Vagina (tissue), 2 donors: Measurements from ENCODE around the gene SLC7A9. TPM values are rescaled to one million over a fixed set of nuclear protein-coding genes. Genes with fewer than 3 reads are reported as not detected.

Experiments
- DNase-seq, 2 donors: peaks; one replicate each; pipeline ENCODE4 v3.0.0-alpha.2; 2017; ENCODE audit errors: extremely low spot score in 2 of 2
- H3K27ac ChIP-seq: fragments of 200-600 bp; sonication (generic); one replicate; pipeline ENCODE4 v1.5.1; 2019
- H3K27me3 ChIP-seq: fragments of 200-600 bp; sonication (generic); one replicate; pipeline ENCODE4 v1.5.1; 2019
- H3K36me3 ChIP-seq, 2 donors: fragments of 200-600 bp; sonication (generic); one replicate each; pipeline ENCODE4 v1.5.1; 2017 to 2019
- H3K4me1 ChIP-seq: fragments of 200-600 bp; sonication (generic); one replicate; pipeline ENCODE4 v1.5.1; 2019
- H3K4me3 ChIP-seq, 2 donors: fragments of 200-600 bp; sonication (generic); 1 replicate in 1 of 2; 2 replicates in 1 of 2; pipeline ENCODE4 v1.5.1; 2016 to 2019
- H3K9me3 ChIP-seq: fragments of 200-600 bp; sonication (generic); one replicate; pipeline ENCODE4 v1.5.1; 2019
- CTCF ChIP-seq, 3 experiments: fragments of 450-650 bp in 2 of 3; fragments of 200-600 bp in 1 of 3; sonication (generic) in 1 of 3; IDR thresholded peaks; one replicate each; pipeline ENCODE4 v1.5.1; 2017 to 2019; ENCODE audit warnings: antibody characterized with exemption in 3 of 3, mild to moderate bottlenecking in 2 of 3, moderate library complexity in 2 of 3
- POLR2A ChIP-seq, 2 donors: fragments of 450-650 bp; IDR thresholded peaks; one replicate each; pipeline ENCODE4 v1.6.1; 2017; ENCODE audit warnings: antibody characterized with exemption in 2 of 2, mild to moderate bottlenecking in 2 of 2, moderate library complexity in 2 of 2
- POLR2AphosphoS5 ChIP-seq, 2 donors: sonication (generic); formaldehyde crosslinking; IDR thresholded peaks; one replicate each; pipeline ENCODE4 v1.9.0; 2017; ENCODE audit warnings: antibody characterized with exemption in 2 of 2, mild to moderate bottlenecking in 2 of 2, low read depth in 1 of 2; ENCODE audit not compliant: insufficient read depth in 1 of 2
- intact Hi-C: fragments of 100-400 bp; cut with DNase I; formaldehyde crosslinking; loops from one replicate; pipeline ENCODE4 v1.15.1; 2023
- total RNA-seq: library from RNA; depleted of rRNA; stranded (reverse); fragments of >200 nt; gene quantifications from one replicate; pipeline ENCODE4 v1.2.3, GENCODE V29; 2016

SLC7A9 gene
- total RNA-seq, 1 donor from 2014 or later = not detected

- Histone ChIP-seq H3K4me1 (no peaks in the 10 kb centered on the region), H3K27ac (no peak overlapping the region), H3K36me3 (no peaks in the 10 kb centered on the region), H3K27me3 (no peaks in the 10 kb centered on the region), H3K4me3 (no peak overlapping the region), H3K9me3 (no peaks in the 10 kb centered on the region)
- no peak for TF ChIP-seq POLR2A (IDR thresholded peaks at IDR 0.05)
- no peak for TF ChIP-seq CTCF (IDR thresholded peaks at IDR 0.05)
- no peak for TF ChIP-seq POLR2AphosphoS5 (IDR thresholded peaks at IDR 0.05; ENCODE audit: insufficient read depth in 1 of 2, low read depth in 1 of 2)
- intact Hi-C loops = no loop called here
- DNase-seq = no peak
Observed at GRCh38 chr19:32809754-32810153, 59.8 kb downstream of the SLC7A9 start.

GRCh38 chr19:32809254-32809653, 60.3 kb downstream of the SLC7A9 start:
- DNase-seq = no peak
- TF ChIP-seq POLR2AphosphoS5 (IDR thresholded peaks at IDR 0.05; ENCODE audit: insufficient read depth in 1 of 2, low read depth in 1 of 2) (no peak), POLR2A (IDR thresholded peaks at IDR 0.05) (no peak), CTCF (IDR thresholded peaks at IDR 0.05) (no peak)
- Histone ChIP-seq H3K27me3 (no peaks in the 10 kb centered on the region), H3K4me3 (no peak overlapping the region), H3K4me1 (no peaks in the 10 kb centered on the region), H3K27ac (no peak overlapping the region), H3K9me3 (no peaks in the 10 kb centered on the region), H3K36me3 (no peaks in the 10 kb centered on the region)
- intact Hi-C loops = no loop called here

GRCh38 chr19:32808236-32808635, 61.3 kb downstream of the SLC7A9 start:
- H3K4me3 ChIP-seq = no peak overlapping the region
- no peaks in the 10 kb centered on the region for H3K4me1 ChIP-seq
- no peaks in the 10 kb centered on the region for H3K36me3 ChIP-seq
- H3K27ac ChIP-seq = no peak overlapping the region
- TF ChIP-seq POLR2AphosphoS5 (IDR thresholded peaks at IDR 0.05; ENCODE audit: insufficient read depth in 1 of 2, low read depth in 1 of 2) = no peak
- TF ChIP-seq CTCF (IDR thresholded peaks at IDR 0.05) = no peak
- TF ChIP-seq POLR2A (IDR thresholded peaks at IDR 0.05) = no peak
- DNase-seq = no peak
- no peaks in the 10 kb centered on the region for H3K27me3 ChIP-seq
- H3K9me3 ChIP-seq = no peaks in the 10 kb centered on the region
- intact Hi-C loops = no loop called here

- Histone ChIP-seq H3K36me3 (no peaks in the 10 kb centered on the region), H3K4me1 (no peaks in the 10 kb centered on the region), H3K4me3 (no peak overlapping the region), H3K27ac (no peak overlapping the region), H3K9me3 (no peaks in the 10 kb centered on the region), H3K27me3 (no peaks in the 10 kb centered on the region)
- TF ChIP-seq POLR2A (IDR thresholded peaks at IDR 0.05) = no peak
- TF ChIP-seq CTCF (IDR thresholded peaks at IDR 0.05) = no peak
- TF ChIP-seq POLR2AphosphoS5 (IDR thresholded peaks at IDR 0.05; ENCODE audit: insufficient read depth in 1 of 2, low read depth in 1 of 2) = no peak
- intact Hi-C loops = no loop called here
- DNase-seq = no peak
Observed at GRCh38 chr19:32802840-32803239, 66.7 kb downstream of the SLC7A9 start.

GRCh38 chr19:32800754-32801153, 68.8 kb downstream of the SLC7A9 start:
- H3K4me1 ChIP-seq = no peaks in the 10 kb centered on the region
- H3K36me3 ChIP-seq = no peaks in the 10 kb centered on the region
- no peak for DNase-seq
- no peaks in the 10 kb centered on the region for H3K9me3 ChIP-seq
- H3K4me3 ChIP-seq = no peak overlapping the region
- intact Hi-C loops = no loop called here
- no peak overlapping the region for H3K27ac ChIP-seq
- no peaks in the 10 kb centered on the region for H3K27me3 ChIP-seq
- TF ChIP-seq POLR2A (IDR thresholded peaks at IDR 0.05) = no peak
- no peak for TF ChIP-seq POLR2AphosphoS5 (IDR thresholded peaks at IDR 0.05; ENCODE audit: insufficient read depth in 1 of 2, low read depth in 1 of 2)
- no peak for TF ChIP-seq CTCF (IDR thresholded peaks at IDR 0.05)
